GM12878 (cell line): ENCODE results near the gene MFN2. TPM values are rescaled to one million over a fixed set of nuclear protein-coding genes. Genes with fewer than 3 reads are reported as not detected.

ENCODE experiments used
- CBFB ChIP-seq: IDR thresholded peaks from 2 replicates; pipeline ENCODE4 v1.6.1; 2016; ENCODE audit warnings: antibody characterized with exemption, low read depth
- CEBPB ChIP-seq, 2 experiments: fragments of 150-350 bp in 1 of 2; IDR thresholded peaks; 2 replicates each; pipeline ENCODE4 v1.6.1; 2012 to 2014; ENCODE audit warnings: low read depth in 2 of 2, low read length in 2 of 2, borderline replicate concordance in 1 of 2, inconsistent platforms in 1 of 2
- CREB1 ChIP-seq: IDR thresholded peaks from 2 replicates; pipeline ENCODE4 v1.6.1; 2012; ENCODE audit warnings: low read depth, mild to moderate bottlenecking, inconsistent platforms
- EGR1 ChIP-seq, 2 experiments: IDR thresholded peaks; 1 replicate in 1 of 2; 2 replicates in 1 of 2; pipeline ENCODE4 v1.6.1; 2011 to 2012; ENCODE audit warnings: low read depth in 2 of 2, low read length in 2 of 2, borderline replicate concordance in 1 of 2, mild to moderate bottlenecking in 1 of 2, moderate library complexity in 1 of 2
- EP300 ChIP-seq, 2 experiments: fragments of 150-350 bp in 1 of 2; IDR thresholded peaks; 2 replicates each; pipeline ENCODE4 v1.6.1; 2011 to 2012; ENCODE audit warnings: low read depth in 2 of 2, low read length in 2 of 2, borderline replicate concordance in 1 of 2, improper control_type of control experiment in 1 of 2, inconsistent platforms in 1 of 2; ENCODE audit not compliant: control insufficient read depth in 1 of 2
- IKZF1 ChIP-seq: fragments of 450-650 bp; conservative IDR thresholded peaks from 2 replicates; pipeline ENCODE4 v1.6.1; 2017; ENCODE audit warnings: antibody characterized with exemption, mild to moderate bottlenecking
- KLF5 ChIP-seq: fragments of 450-650 bp; IDR thresholded peaks from 2 replicates; pipeline ENCODE4 v1.6.1; 2014; ENCODE audit warnings: mild to moderate bottlenecking; ENCODE audit not compliant: partially characterized antibody
- LARP7 ChIP-seq: fragments of 450-650 bp; IDR thresholded peaks from 2 replicates; pipeline ENCODE4 v1.6.1; 2017; ENCODE audit warnings: mild to moderate bottlenecking
- MXI1 ChIP-seq: fragments of 150-350 bp; IDR thresholded peaks from 2 replicates; pipeline ENCODE4 v1.6.1; 2011; ENCODE audit warnings: low read depth, mild to moderate bottlenecking, inconsistent platforms, low read length, improper control_type of control experiment
- PML ChIP-seq: IDR thresholded peaks from 2 replicates; pipeline ENCODE4 v1.6.1; 2012; ENCODE audit warnings: low read length, inconsistent platforms
- POLR2AphosphoS2 ChIP-seq: IDR thresholded peaks from 2 replicates; pipeline ENCODE4 v1.6.1; 2011; ENCODE audit warnings: low read depth, mild to moderate bottlenecking, low read length, improper control_type of control experiment, moderate library complexity
- RUNX3 ChIP-seq: IDR thresholded peaks from 2 replicates; pipeline ENCODE4 v1.6.1; 2012; ENCODE audit warnings: low read length, inconsistent platforms
- SIN3A ChIP-seq: IDR thresholded peaks from 2 replicates; pipeline ENCODE4 v1.6.1; 2012; ENCODE audit warnings: low read depth, low read length, improper control_type of control experiment
- SMAD1 ChIP-seq: fragments of 450-650 bp; IDR thresholded peaks from 2 replicates; pipeline ENCODE4 v1.6.1; 2018; ENCODE audit warnings: mild to moderate bottlenecking, low read depth; ENCODE audit not compliant: partially characterized antibody
- SPI1 ChIP-seq: IDR thresholded peaks from 2 replicates; pipeline ENCODE4 v1.6.1; 2011; ENCODE audit warnings: low read depth, mild to moderate bottlenecking, low read length, moderate library complexity, borderline replicate concordance; ENCODE audit not compliant: insufficient read depth
- STAT3 ChIP-seq: IDR thresholded peaks from 2 replicates; pipeline ENCODE4 v1.6.1; 2011; ENCODE audit warnings: low read depth, low read length, improper control_type of control experiment
- SUPT20H ChIP-seq: IDR thresholded peaks from 2 replicates; pipeline ENCODE4 v1.6.1; 2011; ENCODE audit warnings: low read depth, mild to moderate bottlenecking, low read length, moderate library complexity, borderline replicate concordance; ENCODE audit not compliant: control insufficient read depth
- TAF1 ChIP-seq: IDR thresholded peaks from 2 replicates; pipeline ENCODE4 v1.6.1; 2011; ENCODE audit warnings: mild to moderate bottlenecking, low read depth, low read length, borderline replicate concordance
- TBL1XR1 ChIP-seq: IDR thresholded peaks from 2 replicates; pipeline ENCODE4 v1.6.1; 2012; ENCODE audit warnings: low read depth, low read length, improper control_type of control experiment
- TCF7 ChIP-seq: IDR thresholded peaks from 2 replicates; pipeline ENCODE4 v1.6.1; 2014; ENCODE audit warnings: antibody characterized with exemption, borderline replicate concordance
- ZNF384 ChIP-seq: IDR thresholded peaks from 2 replicates; pipeline ENCODE4 v1.6.1; 2012; ENCODE audit warnings: low read depth, mild to moderate bottlenecking, low read length, improper control_type of control experiment, borderline replicate concordance
- ZNF622 ChIP-seq: fragments of 450-650 bp; IDR thresholded peaks from 2 replicates; pipeline ENCODE4 v1.6.1; 2017; ENCODE audit warnings: mild to moderate bottlenecking, inconsistent platforms
- polyA plus RNA-seq, 11 experiments: library from polyadenylated mRNA; depleted of rRNA in 4 of 11; unstranded in 6 of 11; stranded (reverse) in 5 of 11; fragments of >200 nt; fragmentation: Nextera tagmentation in 4 of 11; fragmentation: Illumina TruSeq in 1 of 11; extraction: Ambion mirVana in 4 of 11; extraction: Trizol in 1 of 11; gene quantifications; 1 replicate in 1 of 11; 2 replicates in 10 of 11; pipeline versions ENCODE4 v1.2.1 to v1.2.3, GENCODE V29; 2011 to 2016; ENCODE audit warnings: inconsistent platforms in 2 of 11, missing spikeins in 2 of 11, low read depth in 1 of 11
- total RNA-seq, 4 experiments: library from RNA; depleted of rRNA in 3 of 4; stranded (reverse); fragments of >200 nt in 3 of 4; fragmentation: Illumina TruSeq in 1 of 4; extraction: Trizol in 1 of 4; gene quantifications; 2 replicates each; pipeline versions ENCODE4 v1.2.1 to v1.2.3, GENCODE V29; 2013 to 2021
- TF ChIP-seq, protein P1 (sequence below): IDR thresholded peaks from 2 replicates; pipeline ENCODE4 v1.6.1; 2011; ENCODE audit warnings: borderline replicate concordance, low read depth, mild to moderate bottlenecking, moderate library complexity, low read length; ENCODE audit not compliant: insufficient read depth, poor library complexity, severe bottlenecking
- TF ChIP-seq, protein P2 (sequence below): fragments of 450-650 bp; IDR thresholded peaks from 2 replicates; pipeline ENCODE4 v1.6.1; 2017; ENCODE audit warnings: low read depth, mild to moderate bottlenecking, moderate library complexity
- TF ChIP-seq, protein P3 (sequence below): fragments of 450-650 bp; formaldehyde crosslinking; IDR thresholded peaks from 2 replicates; pipeline ENCODE4 v1.5.0; 2022; ENCODE audit warnings: mild to moderate bottlenecking, missing genetic modification characterization

Gene MFN2
- total and polyA plus RNA-seq, 10 of the 15 experiments (the other 5 are each of a cell fraction or from before 2014, with no cell fraction given): 5.3 to 64.4 (median 48.1) TPM

DNA sequence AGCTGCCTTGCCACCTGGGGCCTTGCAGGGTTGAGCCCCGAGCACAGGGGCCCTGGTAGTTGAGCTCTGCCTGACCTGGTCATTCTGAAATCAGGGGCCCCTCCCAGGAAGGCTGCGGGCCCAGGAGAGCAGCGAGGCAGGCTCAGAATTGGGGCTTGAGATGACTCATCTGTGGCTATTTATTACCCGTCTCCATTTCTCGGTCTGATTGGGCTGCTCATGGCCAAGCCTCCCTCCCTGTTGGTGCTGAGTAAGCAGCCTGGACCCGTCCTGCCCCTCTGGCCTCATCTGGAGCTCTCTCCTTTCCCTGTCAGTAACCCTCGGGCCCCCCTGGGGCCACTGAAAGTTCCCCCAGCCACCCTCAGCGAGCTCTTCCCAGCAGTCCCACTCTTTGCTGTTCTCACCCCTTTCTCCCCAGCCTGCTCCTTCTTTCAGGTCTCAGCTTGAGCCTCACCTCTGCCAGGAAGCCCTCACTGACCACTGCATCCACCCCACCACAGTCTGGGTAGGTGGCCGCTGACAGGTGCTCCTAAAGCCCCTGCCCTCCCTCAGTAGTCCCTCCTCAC is 71.8 kb downstream of the MFN2 start (continued):
- TF ChIP-seq TBL1XR1 (peak; percentile 81; the same call in 1 of the 2 replicates), RUNX3 (no peak), TAF1 (peak; percentile 70; the same call in 1 of the 2 replicates), SMAD1 (no peak), CREB1 (no peak), EGR1 (IDR thresholded peaks at IDR 0.05; ENCODE audit: borderline replicate concordance in 1 of 2, low read depth in 2 of 2, low read length in 2 of 2) (peak in 1 of 2 experiments; percentile 22; a peak in 1 of 3 replicates), LARP7 (0 out of 2 replicates have a peak, but pooled peaks have one; percentile 38), IKZF1 (peak; percentile 97), POLR2AphosphoS2 (no peak), SPI1 (no peak), CEBPB (IDR thresholded peaks at IDR 0.05; ENCODE audit: borderline replicate concordance in 1 of 2, low read depth in 2 of 2, low read length in 2 of 2) (no peak), TCF7 (peak; percentile 69), SIN3A (no peak), ZNF384 (no peak), PML (no peak), SUPT20H (no peak), STAT3 (peak; percentile 74; the same call in 1 of the 2 replicates), KLF5 (peak; percentile 58), ZNF622 (no peak), EP300 (IDR thresholded peaks at IDR 0.05; ENCODE audit: borderline replicate concordance in 1 of 2, control insufficient read depth in 1 of 2, low read depth in 2 of 2, low read length in 2 of 2) (peak; percentile 79 to 95), CBFB (peak; percentile 87), MXI1 (no peak)
- TF ChIP-seq, protein P1, sequence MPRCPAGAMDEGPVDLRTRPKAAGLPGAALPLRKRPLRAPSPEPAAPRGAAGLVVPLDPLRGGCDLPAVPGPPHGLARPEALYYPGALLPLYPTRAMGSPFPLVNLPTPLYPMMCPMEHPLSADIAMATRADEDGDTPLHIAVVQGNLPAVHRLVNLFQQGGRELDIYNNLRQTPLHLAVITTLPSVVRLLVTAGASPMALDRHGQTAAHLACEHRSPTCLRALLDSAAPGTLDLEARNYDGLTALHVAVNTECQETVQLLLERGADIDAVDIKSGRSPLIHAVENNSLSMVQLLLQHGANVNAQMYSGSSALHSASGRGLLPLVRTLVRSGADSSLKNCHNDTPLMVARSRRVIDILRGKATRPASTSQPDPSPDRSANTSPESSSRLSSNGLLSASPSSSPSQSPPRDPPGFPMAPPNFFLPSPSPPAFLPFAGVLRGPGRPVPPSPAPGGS: peak; percentile 98
- TF ChIP-seq, protein P2, sequence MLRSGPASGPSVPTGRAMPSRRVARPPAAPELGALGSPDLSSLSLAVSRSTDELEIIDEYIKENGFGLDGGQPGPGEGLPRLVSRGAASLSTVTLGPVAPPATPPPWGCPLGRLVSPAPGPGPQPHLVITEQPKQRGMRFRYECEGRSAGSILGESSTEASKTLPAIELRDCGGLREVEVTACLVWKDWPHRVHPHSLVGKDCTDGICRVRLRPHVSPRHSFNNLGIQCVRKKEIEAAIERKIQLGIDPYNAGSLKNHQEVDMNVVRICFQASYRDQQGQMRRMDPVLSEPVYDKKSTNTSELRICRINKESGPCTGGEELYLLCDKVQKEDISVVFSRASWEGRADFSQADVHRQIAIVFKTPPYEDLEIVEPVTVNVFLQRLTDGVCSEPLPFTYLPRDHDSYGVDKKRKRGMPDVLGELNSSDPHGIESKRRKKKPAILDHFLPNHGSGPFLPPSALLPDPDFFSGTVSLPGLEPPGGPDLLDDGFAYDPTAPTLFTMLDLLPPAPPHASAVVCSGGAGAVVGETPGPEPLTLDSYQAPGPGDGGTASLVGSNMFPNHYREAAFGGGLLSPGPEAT: peak; percentile 84
- TF ChIP-seq, protein P3, sequence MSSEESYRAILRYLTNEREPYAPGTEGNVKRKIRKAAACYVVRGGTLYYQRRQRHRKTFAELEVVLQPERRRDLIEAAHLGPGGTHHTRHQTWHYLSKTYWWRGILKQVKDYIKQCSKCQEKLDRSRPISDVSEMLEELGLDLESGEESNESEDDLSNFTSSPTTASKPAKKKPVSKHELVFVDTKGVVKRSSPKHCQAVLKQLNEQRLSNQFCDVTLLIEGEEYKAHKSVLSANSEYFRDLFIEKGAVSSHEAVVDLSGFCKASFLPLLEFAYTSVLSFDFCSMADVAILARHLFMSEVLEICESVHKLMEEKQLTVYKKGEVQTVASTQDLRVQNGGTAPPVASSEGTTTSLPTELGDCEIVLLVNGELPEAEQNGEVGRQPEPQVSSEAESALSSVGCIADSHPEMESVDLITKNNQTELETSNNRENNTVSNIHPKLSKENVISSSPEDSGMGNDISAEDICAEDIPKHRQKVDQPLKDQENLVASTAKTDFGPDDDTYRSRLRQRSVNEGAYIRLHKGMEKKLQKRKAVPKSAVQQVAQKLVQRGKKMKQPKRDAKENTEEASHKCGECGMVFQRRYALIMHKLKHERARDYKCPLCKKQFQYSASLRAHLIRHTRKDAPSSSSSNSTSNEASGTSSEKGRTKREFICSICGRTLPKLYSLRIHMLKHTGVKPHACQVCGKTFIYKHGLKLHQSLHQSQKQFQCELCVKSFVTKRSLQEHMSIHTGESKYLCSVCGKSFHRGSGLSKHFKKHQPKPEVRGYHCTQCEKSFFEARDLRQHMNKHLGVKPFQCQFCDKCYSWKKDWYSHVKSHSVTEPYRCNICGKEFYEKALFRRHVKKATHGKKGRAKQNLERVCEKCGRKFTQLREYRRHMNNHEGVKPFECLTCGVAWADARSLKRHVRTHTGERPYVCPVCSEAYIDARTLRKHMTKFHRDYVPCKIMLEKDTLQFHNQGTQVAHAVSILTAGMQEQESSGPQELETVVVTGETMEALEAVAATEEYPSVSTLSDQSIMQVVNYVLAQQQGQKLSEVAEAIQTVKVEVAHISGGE (CRISPR knock-in tag): no peak
